K562 (cell line): ENCODE measurements around the gene TAF12. TPM values are rescaled to one million over a fixed set of nuclear protein-coding genes. Genes with fewer than 3 reads are reported as not detected.

Experiments used
- BRF1 ChIP-seq: IDR thresholded peaks from 3 replicates; pipeline ENCODE4 v1.6.1; 2011; ENCODE audit warnings: borderline replicate concordance, mild to moderate bottlenecking; ENCODE audit not compliant: insufficient read length; ENCODE audit errors: extremely low read depth
- CBFA2T3 ChIP-seq: fragments of 450-650 bp; IDR thresholded peaks from 2 replicates; pipeline ENCODE4 v1.6.1; 2017
- CBFB ChIP-seq: sonication (generic); formaldehyde crosslinking; IDR thresholded peaks from 2 replicates; pipeline ENCODE4 v1.4.0; 2020; ENCODE audit warnings: mild to moderate bottlenecking, missing genetic modification reagents
- DMBX1 ChIP-seq: fragments of 250-450 bp; sonication (Bioruptor Pico); IDR thresholded peaks from 2 replicates; pipeline ENCODE4 v1.8.0; 2022; ENCODE audit warnings: inconsistent platforms, mild to moderate bottlenecking, moderate library complexity, borderline replicate concordance
- EHMT2 ChIP-seq: fragments of 450-650 bp; IDR thresholded peaks from 2 replicates; pipeline ENCODE4 v1.6.1; 2018; ENCODE audit warnings: antibody characterized with exemption
- FOXK1 ChIP-seq: sonication (generic); formaldehyde crosslinking; IDR thresholded peaks from 2 replicates; pipeline ENCODE4 v1.8.0; 2022; ENCODE audit warnings: missing genetic modification reagents, mild to moderate bottlenecking, borderline replicate concordance
- HBP1 ChIP-seq: fragments of 450-650 bp; formaldehyde crosslinking; IDR thresholded peaks from 2 replicates; pipeline ENCODE4 v1.4.0; 2022; ENCODE audit warnings: missing genetic modification characterization
- HDGF ChIP-seq: fragments of 450-650 bp; IDR thresholded peaks from 2 replicates; pipeline ENCODE4 v1.6.1; 2016
- LCOR ChIP-seq: sonication (generic); formaldehyde crosslinking; IDR thresholded peaks from 2 replicates; pipeline ENCODE4 v1.8.0; 2022; ENCODE audit warnings: mild to moderate bottlenecking, missing genetic modification reagents
- MEIS2 ChIP-seq: fragments of 450-650 bp; IDR thresholded peaks from 2 replicates; pipeline ENCODE4 v1.6.1; 2014; ENCODE audit warnings: mild to moderate bottlenecking; ENCODE audit not compliant: partially characterized antibody
- NUFIP1 ChIP-seq: fragments of 450-650 bp; IDR thresholded peaks from 2 replicates; pipeline ENCODE4 v1.6.1; 2018; ENCODE audit not compliant: partially characterized antibody
- POLR2AphosphoS2 ChIP-seq: IDR thresholded peaks from 2 replicates; pipeline ENCODE4 v1.6.1; 2012; ENCODE audit warnings: low read length, improper control_type of control experiment
- THRA ChIP-seq: fragments of 450-650 bp; IDR thresholded peaks from 2 replicates; pipeline ENCODE4 v1.6.1; 2017; ENCODE audit warnings: mild to moderate bottlenecking, moderate library complexity
- USF2 ChIP-seq: sonication (generic); formaldehyde crosslinking; IDR thresholded peaks from 2 replicates; pipeline ENCODE4 v1.5.0; 2020; ENCODE audit warnings: missing genetic modification reagents
- VEZF1 ChIP-seq: fragments of 200-800 bp; sonication (Bioruptor generic); IDR thresholded peaks from 2 replicates; pipeline ENCODE4 v1.6.1; 2017; ENCODE audit warnings: missing genetic modification characterization, missing compliant biosample characterization
- ZFPM2 ChIP-seq: fragments of 250-450 bp; sonication (Bioruptor Pico); IDR thresholded peaks from 2 replicates; pipeline ENCODE4 v1.5.1; 2022; ENCODE audit warnings: mild to moderate bottlenecking
- ZNF609 ChIP-seq: sonication (generic); formaldehyde crosslinking; IDR thresholded peaks from 2 replicates; pipeline ENCODE4 v1.8.1; 2023; ENCODE audit warnings: missing genetic modification reagents, mild to moderate bottlenecking, borderline replicate concordance
- polyA plus RNA-seq, 8 experiments: library from polyadenylated mRNA; depleted of rRNA in 4 of 8; stranded (reverse) in 5 of 8; unstranded in 3 of 8; fragments of >200 nt; fragmentation: Nextera tagmentation in 2 of 8; fragmentation: Illumina TruSeq in 1 of 8; extraction: Ambion mirVana in 2 of 8; extraction: Trizol in 1 of 8; gene quantifications; 2 replicates each; pipeline versions ENCODE4 v1.2.1 to v1.2.3, GENCODE V29; 2011 to 2014; ENCODE audit warnings: inconsistent platforms in 1 of 8, missing spikeins in 1 of 8
- total RNA-seq, 7 experiments: library from RNA; depleted of rRNA in 6 of 7; stranded (reverse); fragments of >200 nt in 6 of 7; fragmentation: Illumina TruSeq in 2 of 7; extraction: Trizol in 2 of 7; gene quantifications; 2 replicates each; pipeline versions ENCODE4 v1.2.1 to v1.2.3, GENCODE V29; 2011 to 2021; ENCODE audit warnings: low replicate concordance in 1 of 7

TAF12 gene
- total and polyA plus RNA-seq, 9 of the 15 experiments (the other 6 are each of a cell fraction or from before 2014, with no cell fraction given): 31.6 to 89.0 (median 50.5) TPM

GRCh38 chr1:28580722-28581530 lies 61.9 kb downstream of the TAF12 start (continued):
- no peak for TF ChIP-seq VEZF1 (CRISPR knock-in tag)
- no peak for TF ChIP-seq POLR2AphosphoS2
- TF ChIP-seq MEIS2: peak; percentile 43
- TF ChIP-seq CBFB (CRISPR knock-in tag): no peak
- TF ChIP-seq ZFPM2: no peak
- TF ChIP-seq ZNF609 (CRISPR knock-in tag): no peak; the same call in 1 of the 2 replicates
- no peak for TF ChIP-seq NUFIP1
- TF ChIP-seq CBFA2T3: peak; percentile 47
- TF ChIP-seq FOXK1 (CRISPR knock-in tag): no peak
- no peak for TF ChIP-seq BRF1
- TF ChIP-seq DMBX1 (CRISPR knock-in tag): no peak
- no peak; the same call in 1 of the 2 replicates for TF ChIP-seq USF2 (CRISPR knock-in tag)
- 0 out of 2 replicates have a peak, but pooled peaks have one; percentile 52 for TF ChIP-seq HBP1 (CRISPR knock-in tag)
- TF ChIP-seq LCOR (CRISPR knock-in tag): peak; percentile 3; the same call in 1 of the 2 replicates
- TF ChIP-seq EHMT2: no peak
- TF ChIP-seq THRA: no peak
- no peak for TF ChIP-seq HDGF
